Smooth muscle cell (in vitro differentiated cells): ENCODE data around the gene TECR. TPM values are rescaled to one million over a fixed set of nuclear protein-coding genes. Genes with fewer than 3 reads are reported as not detected.
"Not testable (repeated sequence)": the region's sequence is repeated elsewhere in the genome, so short reads cannot be mapped to it uniquely, and the experiment has no call there.

Source experiments
- DNase-seq: peaks from one replicate; lab custom pipeline; 2025; ENCODE audit not compliant: unreplicated experiment; lab: John Stamatoyannopoulos, UW
- H2AFZ ChIP-seq: fragments of 200-600 bp; sonication (generic); 2 replicates; pipeline ENCODE4 v1.6.0; 2016; ENCODE audit warnings: antibody characterized with exemption, low read depth, mild to moderate bottlenecking
- H3F3A ChIP-seq: fragments of 200-600 bp; sonication (generic); 2 replicates; pipeline ENCODE4 v1.6.0; 2017; ENCODE audit warnings: antibody characterized with exemption, low read depth
- H3K27ac ChIP-seq: fragments of 200-600 bp; sonication (generic); 2 replicates; pipeline ENCODE4 v1.5.1; 2016; ENCODE audit warnings: low read depth, mild to moderate bottlenecking
- H3K27me3 ChIP-seq: fragments of 200-600 bp; sonication (generic); 2 replicates; pipeline ENCODE4 v1.6.1; 2016; ENCODE audit warnings: low read depth, mild to moderate bottlenecking
- H3K36me3 ChIP-seq: fragments of 200-600 bp; sonication (generic); 2 replicates; pipeline ENCODE4 v1.5.1; 2016; ENCODE audit warnings: low read depth
- H3K4me1 ChIP-seq: fragments of 200-600 bp; sonication (generic); 2 replicates; pipeline ENCODE4 v1.5.1; 2016; ENCODE audit warnings: low read depth
- H3K4me2 ChIP-seq: fragments of 200-600 bp; sonication (generic); 2 replicates; pipeline ENCODE4 v1.6.0; 2016; ENCODE audit warnings: mild to moderate bottlenecking
- H3K4me3 ChIP-seq: fragments of 200-600 bp; sonication (generic); 2 replicates; pipeline ENCODE4 v1.5.1; 2016; ENCODE audit warnings: mild to moderate bottlenecking
- H3K79me2 ChIP-seq: fragments of 200-600 bp; sonication (generic); 2 replicates; pipeline ENCODE4 v1.6.0; 2016; ENCODE audit warnings: low read depth, mild to moderate bottlenecking
- H3K9ac ChIP-seq: fragments of 200-600 bp; sonication (generic); 2 replicates; pipeline ENCODE4 v1.6.0; 2016; ENCODE audit warnings: low read depth
- H3K9me3 ChIP-seq: fragments of 200-600 bp; sonication (generic); replicated peaks from 2 replicates; pipeline ENCODE4 v1.5.1; 2016; ENCODE audit warnings: low read depth
- H4K20me1 ChIP-seq: fragments of 200-600 bp; sonication (generic); 2 replicates; pipeline ENCODE4 v1.6.0; 2016; ENCODE audit warnings: low read depth
- WGBS: methylation state at CpG from one replicate; pipeline ENCODE4 v1.1.7; 2016; ENCODE audit warnings: low lambda C conversion rate; 5-methylcytosine and 5-hydroxymethylcytosine counted together
- microRNA counts: library from miRNA; unstranded; fragments of <30 nt; microRNA quantifications from one replicate; lab custom pipeline; 2016
- microRNA-seq: library from miRNA; unstranded; fragments of <30 nt; microRNA quantifications from one replicate; pipeline ENCODE4, GENCODE V29; 2016; ENCODE audit warnings: borderline number of aligned reads
- polyA plus RNA-seq: library from polyadenylated mRNA; unstranded; fragments of >200 nt; fragmentation: Nextera tagmentation; extraction: Ambion mirVana; gene quantifications from 2 replicates; pipeline ENCODE4 v1.2.1, GENCODE V29; 2016
- small RNA-seq: library from RNA; depleted of rRNA; stranded (forward); fragments of <200 nt; gene quantifications from one replicate; pipeline ENCODE3, GENCODE V24; 2014
- total RNA-seq: library from RNA; depleted of rRNA; stranded (reverse); fragments of >200 nt; gene quantifications from 2 replicates; pipeline ENCODE4 v1.2.3, GENCODE V29; 2014
- TF ChIP-seq, protein P1 (sequence below): fragments of 200-600 bp; sonication (generic); IDR thresholded peaks from 2 replicates; pipeline ENCODE4 v1.5.1; 2017; ENCODE audit warnings: borderline replicate concordance, mild to moderate bottlenecking, antibody characterized with exemption; ENCODE audit not compliant: insufficient read depth, poor library complexity, severe bottlenecking

TECR gene
- total and polyA plus RNA-seq, 2 experiments from 2014 or later = 86.1 to 216 TPM

DNA sequence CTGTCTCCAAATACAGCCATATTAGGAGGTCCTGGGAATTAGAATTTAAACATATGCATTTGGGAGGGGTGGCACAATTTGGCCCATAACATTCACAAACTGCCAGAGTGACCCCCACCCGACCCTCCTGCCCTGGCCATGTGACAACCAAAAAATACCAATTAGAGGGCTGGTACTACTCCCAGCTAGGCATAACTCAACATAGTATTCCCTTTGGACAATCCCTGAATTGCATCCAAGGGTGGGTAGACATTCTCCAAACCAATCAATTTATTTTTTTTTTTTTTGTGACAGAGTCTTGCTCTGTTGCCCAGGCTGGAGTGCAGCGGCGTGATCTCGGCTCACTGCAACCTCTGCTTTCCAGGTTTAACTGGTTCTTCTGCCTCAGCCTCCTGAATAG is 83.3 kb downstream of the TECR start:
- H3K4me1 ChIP-seq = no peaks in the 10 kb centered on the region
- no peaks in the 10 kb centered on the region for H3K27me3 ChIP-seq
- no peaks in the 10 kb centered on the region for H3K79me2 ChIP-seq
- no peaks in the 10 kb centered on the region for H3K36me3 ChIP-seq
- H3K9ac ChIP-seq = no peak overlapping the region
- H3K27ac ChIP-seq = no peak overlapping the region
- H3K4me3 ChIP-seq = no peak overlapping the region
- WGBS = 82% methylated on average over 4 of the region's 4 CpGs
- H2AFZ ChIP-seq = no peak overlapping the region
- DNase-seq = no peak
- TF ChIP-seq, protein P1, sequence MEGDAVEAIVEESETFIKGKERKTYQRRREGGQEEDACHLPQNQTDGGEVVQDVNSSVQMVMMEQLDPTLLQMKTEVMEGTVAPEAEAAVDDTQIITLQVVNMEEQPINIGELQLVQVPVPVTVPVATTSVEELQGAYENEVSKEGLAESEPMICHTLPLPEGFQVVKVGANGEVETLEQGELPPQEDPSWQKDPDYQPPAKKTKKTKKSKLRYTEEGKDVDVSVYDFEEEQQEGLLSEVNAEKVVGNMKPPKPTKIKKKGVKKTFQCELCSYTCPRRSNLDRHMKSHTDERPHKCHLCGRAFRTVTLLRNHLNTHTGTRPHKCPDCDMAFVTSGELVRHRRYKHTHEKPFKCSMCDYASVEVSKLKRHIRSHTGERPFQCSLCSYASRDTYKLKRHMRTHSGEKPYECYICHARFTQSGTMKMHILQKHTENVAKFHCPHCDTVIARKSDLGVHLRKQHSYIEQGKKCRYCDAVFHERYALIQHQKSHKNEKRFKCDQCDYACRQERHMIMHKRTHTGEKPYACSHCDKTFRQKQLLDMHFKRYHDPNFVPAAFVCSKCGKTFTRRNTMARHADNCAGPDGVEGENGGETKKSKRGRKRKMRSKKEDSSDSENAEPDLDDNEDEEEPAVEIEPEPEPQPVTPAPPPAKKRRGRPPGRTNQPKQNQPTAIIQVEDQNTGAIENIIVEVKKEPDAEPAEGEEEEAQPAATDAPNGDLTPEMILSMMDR = no peak
- H3F3A ChIP-seq = no peaks in the 10 kb centered on the region
- no peaks in the 10 kb centered on the region for H4K20me1 ChIP-seq
- H3K4me2 ChIP-seq = no peak overlapping the region
- no peaks in the 10 kb centered on the region for H3K9me3 ChIP-seq

DNA sequence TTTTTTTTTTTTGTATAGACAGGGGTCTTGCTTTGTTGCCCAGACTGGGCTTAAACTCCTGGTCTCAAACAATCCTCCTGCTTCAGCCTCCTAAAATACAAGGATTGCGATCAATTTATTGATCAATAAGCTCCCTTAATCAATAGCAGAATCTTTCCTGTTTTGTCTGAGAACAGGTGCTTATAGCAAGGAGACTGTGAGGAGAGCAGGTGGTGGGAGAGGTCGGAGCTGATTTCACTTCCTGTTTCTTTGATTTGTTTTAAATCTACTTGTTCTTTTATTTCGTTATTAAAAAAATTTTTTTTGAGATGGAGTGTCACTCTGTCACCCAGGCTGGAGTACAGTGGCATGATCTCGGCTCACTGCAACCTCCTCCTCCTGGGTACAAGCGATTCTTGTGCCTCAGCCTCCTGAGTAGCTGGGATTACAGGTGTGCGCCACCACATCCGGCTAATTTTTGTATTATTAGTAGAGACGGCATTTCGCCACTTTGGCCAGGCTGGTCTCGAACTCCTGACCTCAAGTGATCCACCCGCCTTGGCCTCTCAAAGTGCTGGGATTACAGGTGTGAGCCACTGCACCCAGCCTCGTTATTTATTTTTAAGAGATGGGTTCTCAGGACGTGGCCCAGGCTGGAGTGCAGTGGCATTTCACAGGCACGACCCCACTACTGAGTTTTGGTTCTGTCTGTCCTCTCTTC is 84.2 kb downstream of the TECR start:
- H3K4me2 ChIP-seq, H3K4me1 ChIP-seq, H4K20me1 ChIP-seq, H3F3A ChIP-seq, H3K4me3 ChIP-seq, H3K36me3 ChIP-seq, H3K9ac ChIP-seq, H3K79me2 ChIP-seq, H3K27ac ChIP-seq, DNase-seq, H3K9me3 ChIP-seq, H2AFZ ChIP-seq, H3K27me3 ChIP-seq: not testable (repeated sequence)
- WGBS = 75% methylated on average over 14 of the region's 14 CpGs

DNA sequence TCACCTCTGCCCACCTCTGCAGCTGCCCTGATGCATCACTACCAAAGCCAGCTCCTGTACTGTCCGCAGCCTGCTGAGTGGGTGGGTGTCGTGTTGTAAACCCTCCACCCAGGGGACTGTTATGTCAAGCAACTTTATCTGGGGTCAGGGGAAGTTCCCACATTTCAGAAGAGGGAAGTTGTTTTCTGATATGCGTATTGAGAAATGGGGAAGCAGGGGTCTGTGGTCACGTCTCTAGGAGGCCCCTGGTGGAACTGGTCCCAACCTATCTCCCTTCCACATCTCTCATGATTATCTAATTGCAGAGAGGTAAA is 84.7 kb downstream of the TECR start:
- no peaks in the 10 kb centered on the region for H3K27me3 ChIP-seq
- H3K9ac ChIP-seq = no peak overlapping the region
- TF ChIP-seq, protein P1 = no peak
- H3K36me3 ChIP-seq = no peaks in the 10 kb centered on the region
- no peak overlapping the region for H3K27ac ChIP-seq
- no peaks in the 10 kb centered on the region for H3K79me2 ChIP-seq
- H3K9me3 ChIP-seq = no peaks in the 10 kb centered on the region
- H4K20me1 ChIP-seq = no peaks in the 10 kb centered on the region
- H3K4me3 ChIP-seq = no peak overlapping the region
- DNase-seq = no peak
- 79% methylated on average over 4 of the region's 4 CpGs for WGBS
- H3K4me2 ChIP-seq = no peak overlapping the region
- no peaks in the 10 kb centered on the region for H3K4me1 ChIP-seq
- no peaks in the 10 kb centered on the region for H3F3A ChIP-seq
- H2AFZ ChIP-seq = no peak overlapping the region

MicroRNAs encoded within 50 kb of the gene (microRNA counts, 767-probe panel; counts per million panel counts)
- microRNA hsa-miR-639 (lab: Ali Mortazavi, UCI) = 183 counts per million

Small RNAs within 50 kb of the gene (microRNA-seq; reads per million reads assigned to microRNA genes)
- not detected for gene MIR639

Small RNAs within 50 kb of the gene (small RNA-seq; reads per million reads assigned to genes)
- not detected for gene RN7SL842P
- 0.32 reads per million, percentile 7 among the genes with 10 or more reads in this experiment for gene SNRPGP15

Other genes with a start within 250 kb of the TECR start
- gene ADGRE5, start 148.2 kb upstream of the TECR start, total RNA-seq = 2.6 and 3.0 TPM in 2 replicates
- 5.5 and 5.6 TPM in 2 replicates for gene ADGRE5, start 148.2 kb upstream of the TECR start, polyA plus RNA-seq
- 18.2 and 23.1 TPM in 2 replicates for gene DDX39A, start 110.3 kb upstream of the TECR start, total RNA-seq
- 38.0 and 54.6 TPM in 2 replicates for gene DDX39A, start 110.3 kb upstream of the TECR start, polyA plus RNA-seq
- 19.0 and 28.0 TPM in 2 replicates for gene PKN1, start 96.3 kb upstream of the TECR start, total RNA-seq
- 64.8 and 72.2 TPM in 2 replicates for gene PKN1, start 96.3 kb upstream of the TECR start, polyA plus RNA-seq
- 0.27 TPM in 1 of 2 replicates, not detected in the other for gene PTGER1, start 54.2 kb upstream of the TECR start, total RNA-seq
- 1.0 TPM in 1 of 2 replicates, not detected in the other for gene PTGER1, start 54.2 kb upstream of the TECR start, polyA plus RNA-seq
- gene GIPC1, start 33.5 kb upstream of the TECR start, total RNA-seq = 73.0 and 81.8 TPM in 2 replicates
- 142 and 178 TPM in 2 replicates for gene GIPC1, start 33.5 kb upstream of the TECR start, polyA plus RNA-seq
- gene DNAJB1, start 11.2 kb upstream of the TECR start, total RNA-seq = 96.1 and 114 TPM in 2 replicates
- 152 and 175 TPM in 2 replicates for gene DNAJB1, start 11.2 kb upstream of the TECR start, polyA plus RNA-seq
- gene NDUFB7, start 42.5 kb downstream of the TECR start, total RNA-seq = 238 and 316 TPM in 2 replicates
- gene NDUFB7, start 42.5 kb downstream of the TECR start, polyA plus RNA-seq = 346 and 361 TPM in 2 replicates
- gene CLEC17A, start 53.5 kb downstream of the TECR start, total RNA-seq = not detected in 2 replicates
- gene CLEC17A, start 53.5 kb downstream of the TECR start, polyA plus RNA-seq = not detected in 2 replicates
- not detected in 2 replicates for gene ADGRE3, start 145.2 kb downstream of the TECR start, total RNA-seq
- not detected in 2 replicates for gene ADGRE3, start 145.2 kb downstream of the TECR start, polyA plus RNA-seq
- gene ZNF333, start 160.5 kb downstream of the TECR start, total RNA-seq = 16.0 and 16.4 TPM in 2 replicates
- gene ZNF333, start 160.5 kb downstream of the TECR start, polyA plus RNA-seq = 14.8 and 15.8 TPM in 2 replicates
- 2.0 and 2.3 TPM in 2 replicates for gene ADGRE2, start 249.0 kb downstream of the TECR start, total RNA-seq
- gene ADGRE2, start 249.0 kb downstream of the TECR start, polyA plus RNA-seq = 3.3 and 3.6 TPM in 2 replicates